K562 (cell line): ENCODE results near the gene OR2B6.

Experiments
- BRCA1 ChIP-seq, 2 experiments: fragments of 450-650 bp in 1 of 2; sonication (generic) in 1 of 2; formaldehyde crosslinking in 1 of 2; IDR thresholded peaks; 2 replicates each; pipeline versions ENCODE4 v1.5.0 to v1.6.1; 2017 to 2020; ENCODE audit warnings: mild to moderate bottlenecking in 1 of 2, missing genetic modification reagents in 1 of 2
- CTCF ChIP-seq, 3 experiments: IDR thresholded peaks in 2 of 3; conservative IDR thresholded peaks in 1 of 3; 2 replicates each; pipeline ENCODE4 v1.5.1; 2011 to 2012; ENCODE audit warnings: low read length in 3 of 3, mild to moderate bottlenecking in 3 of 3, control low read depth in 2 of 3, improper control_type of control experiment in 1 of 3, inconsistent platforms in 1 of 3, low read depth in 1 of 3, mixed read lengths in 1 of 3, moderate library complexity in 1 of 3; ENCODE audit not compliant: insufficient read depth in 2 of 3
- ESRRA ChIP-seq: fragments of 450-650 bp; IDR thresholded peaks from 2 replicates; pipeline ENCODE4 v1.6.1; 2014; ENCODE audit warnings: low read depth, mild to moderate bottlenecking, moderate library complexity, borderline replicate concordance
- MAFK ChIP-seq: IDR thresholded peaks from 2 replicates; pipeline ENCODE4 v1.6.1; 2011; ENCODE audit warnings: low read length, improper control_type of control experiment
- PHF21A ChIP-seq: fragments of 450-650 bp; IDR thresholded peaks from 2 replicates; pipeline ENCODE4 v1.6.1; 2017; ENCODE audit warnings: low read depth, borderline replicate concordance
- POLR2AphosphoS2 ChIP-seq: IDR thresholded peaks from 2 replicates; pipeline ENCODE4 v1.6.1; 2012; ENCODE audit warnings: low read length, improper control_type of control experiment
- SP2 ChIP-seq: IDR thresholded peaks from 2 replicates; pipeline ENCODE4 v1.6.1; 2011; ENCODE audit warnings: mild to moderate bottlenecking, low read depth, low read length, moderate library complexity; ENCODE audit not compliant: poor library complexity, severe bottlenecking; ENCODE audit errors: extremely low read depth
- ZFX ChIP-seq: sonication (generic); formaldehyde crosslinking; IDR thresholded peaks from 2 replicates; pipeline ENCODE4 v1.8.0; 2022; ENCODE audit warnings: mild to moderate bottlenecking, missing genetic modification reagents, moderate library complexity
- TF ChIP-seq, protein P1 (sequence below): fragments of 450-650 bp; IDR thresholded peaks from 2 replicates; pipeline ENCODE4 v1.6.1; 2016
- TF ChIP-seq, protein P2 (sequence below): sonication (generic); formaldehyde crosslinking; IDR thresholded peaks from 2 replicates; pipeline ENCODE4 v1.8.1; 2022; ENCODE audit warnings: missing genetic modification reagents
- TF ChIP-seq, protein P3 (sequence below): fragments of 250-450 bp; sonication (Bioruptor Pico); IDR thresholded peaks from 2 replicates; pipeline ENCODE4 v1.5.0; 2021

DNA sequence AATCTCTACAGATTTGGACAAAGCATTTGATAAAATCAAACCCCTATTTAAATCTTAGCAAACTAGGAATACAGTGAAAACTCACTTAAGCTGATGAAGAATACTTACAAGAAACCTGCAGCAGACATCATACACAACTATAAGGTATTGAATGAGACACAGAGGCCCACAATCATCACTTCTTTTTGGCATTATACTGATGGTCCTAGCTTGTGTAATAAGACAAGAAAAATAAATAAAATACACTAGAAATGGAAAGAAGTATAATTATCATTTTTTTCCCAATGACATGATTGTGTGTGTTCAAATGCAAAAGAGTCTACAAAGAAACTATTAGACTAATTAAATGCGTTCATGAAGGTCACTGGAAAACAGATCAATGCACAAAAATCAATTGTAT lies 8.8 kb upstream of the OR2B6 start:
- TF ChIP-seq, protein P1, sequence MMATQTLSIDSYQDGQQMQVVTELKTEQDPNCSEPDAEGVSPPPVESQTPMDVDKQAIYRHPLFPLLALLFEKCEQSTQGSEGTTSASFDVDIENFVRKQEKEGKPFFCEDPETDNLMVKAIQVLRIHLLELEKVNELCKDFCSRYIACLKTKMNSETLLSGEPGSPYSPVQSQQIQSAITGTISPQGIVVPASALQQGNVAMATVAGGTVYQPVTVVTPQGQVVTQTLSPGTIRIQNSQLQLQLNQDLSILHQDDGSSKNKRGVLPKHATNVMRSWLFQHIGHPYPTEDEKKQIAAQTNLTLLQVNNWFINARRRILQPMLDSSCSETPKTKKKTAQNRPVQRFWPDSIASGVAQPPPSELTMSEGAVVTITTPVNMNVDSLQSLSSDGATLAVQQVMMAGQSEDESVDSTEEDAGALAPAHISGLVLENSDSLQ, result no peak
- TF ChIP-seq, protein P2, sequence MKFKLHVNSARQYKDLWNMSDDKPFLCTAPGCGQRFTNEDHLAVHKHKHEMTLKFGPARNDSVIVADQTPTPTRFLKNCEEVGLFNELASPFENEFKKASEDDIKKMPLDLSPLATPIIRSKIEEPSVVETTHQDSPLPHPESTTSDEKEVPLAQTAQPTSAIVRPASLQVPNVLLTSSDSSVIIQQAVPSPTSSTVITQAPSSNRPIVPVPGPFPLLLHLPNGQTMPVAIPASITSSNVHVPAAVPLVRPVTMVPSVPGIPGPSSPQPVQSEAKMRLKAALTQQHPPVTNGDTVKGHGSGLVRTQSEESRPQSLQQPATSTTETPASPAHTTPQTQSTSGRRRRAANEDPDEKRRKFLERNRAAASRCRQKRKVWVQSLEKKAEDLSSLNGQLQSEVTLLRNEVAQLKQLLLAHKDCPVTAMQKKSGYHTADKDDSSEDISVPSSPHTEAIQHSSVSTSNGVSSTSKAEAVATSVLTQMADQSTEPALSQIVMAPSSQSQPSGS (CRISPR knock-in tag), result no peak
- TF ChIP-seq MAFK, result no peak
- TF ChIP-seq, protein P3, sequence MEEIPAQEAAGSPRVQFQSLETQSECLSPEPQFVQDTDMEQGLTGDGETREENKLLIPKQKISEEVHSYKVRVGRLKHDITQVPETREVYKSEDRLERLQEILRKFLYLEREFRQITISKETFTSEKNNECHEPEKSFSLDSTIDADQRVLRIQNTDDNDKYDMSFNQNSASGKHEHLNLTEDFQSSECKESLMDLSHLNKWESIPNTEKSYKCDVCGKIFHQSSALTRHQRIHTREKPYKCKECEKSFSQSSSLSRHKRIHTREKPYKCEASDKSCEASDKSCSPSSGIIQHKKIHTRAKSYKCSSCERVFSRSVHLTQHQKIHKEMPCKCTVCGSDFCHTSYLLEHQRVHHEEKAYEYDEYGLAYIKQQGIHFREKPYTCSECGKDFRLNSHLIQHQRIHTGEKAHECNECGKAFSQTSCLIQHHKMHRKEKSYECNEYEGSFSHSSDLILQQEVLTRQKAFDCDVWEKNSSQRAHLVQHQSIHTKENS (CRISPR knock-in tag), result no peak
- TF ChIP-seq POLR2AphosphoS2, result no peak
- TF ChIP-seq CTCF (IDR thresholded peaks at IDR 0.05 in 2 of 3, conservative IDR thresholded peaks at IDR 0.05 in 1 of 3; ENCODE audit: insufficient read depth in 2 of 3, low read depth in 1 of 3, low read length in 3 of 3), result no peak
- TF ChIP-seq ESRRA, result no peak
- no peak for TF ChIP-seq PHF21A
- no peak for TF ChIP-seq ZFX
- no peak for TF ChIP-seq SP2
- TF ChIP-seq BRCA1 (IDR thresholded peaks at IDR 0.05), result no peak
- no peak for TF ChIP-seq BRCA1 (CRISPR knock-in tag; IDR thresholded peaks at IDR 0.05)
